Ammon's horn (tissue), 1 donor: ENCODE results near the gene VPREB1.
"Not testable (repeated sequence)": the region's sequence is repeated elsewhere in the genome, so short reads cannot be mapped to it uniquely, and the experiment has no call there.

ENCODE experiments used
- DNase-seq: peaks from one replicate; pipeline ENCODE4 v3.0.0-alpha.2; 2016; ENCODE audit warnings: low spot score

Gene VPREB1

GRCh38 chr22:22244316-22245250 lies at the start of gene VPREB1:
VPREB1 (plus strand) TSS chr22:22244786; CDS start chr22:22244814, 28 bp downstream.
- DNase-seq = no peak

GRCh38 chr22:22194931-22195264 lies 49.7 kb upstream of the VPREB1 start:
- DNase-seq = no peak

- DNase-seq = peak; percentile 51
Measured at GRCh38 chr22:22195265-22196017, 49.1 kb upstream of the VPREB1 start.

- DNase-seq = no peak
Measured at GRCh38 chr22:22196018-22196533, 48.5 kb upstream of the VPREB1 start.

- DNase-seq = no peak
Measured at GRCh38 chr22:22196833-22197477, 47.6 kb upstream of the VPREB1 start.

- no peak for DNase-seq
Measured at GRCh38 chr22:22197993-22198402, 46.6 kb upstream of the VPREB1 start.

GRCh38 chr22:22198751-22199150 lies 45.8 kb upstream of the VPREB1 start:
- DNase-seq = no peak

GRCh38 chr22:22199634-22200033 lies 45.0 kb upstream of the VPREB1 start:
- DNase-seq = no peak

GRCh38 chr22:22200569-22201184 lies 43.9 kb upstream of the VPREB1 start:
- DNase-seq = no peak

- DNase-seq = peak; percentile 40
Measured at GRCh38 chr22:22201185-22201929, 43.2 kb upstream of the VPREB1 start.

- no peak for DNase-seq
Measured at GRCh38 chr22:22201930-22202343, 42.6 kb upstream of the VPREB1 start.

- DNase-seq = no peak
Measured at GRCh38 chr22:22203048-22203971, 41.3 kb upstream of the VPREB1 start.

- peak; percentile 48 for DNase-seq
Measured at GRCh38 chr22:22207845-22208564, 36.6 kb upstream of the VPREB1 start.

- DNase-seq = no peak
Measured at GRCh38 chr22:22208652-22209051, 35.9 kb upstream of the VPREB1 start.

- DNase-seq = not testable (repeated sequence)
Measured at GRCh38 chr22:22209080-22209640, 35.4 kb upstream of the VPREB1 start.

GRCh38 chr22:22210375-22210774 lies 34.2 kb upstream of the VPREB1 start:
- DNase-seq = no peak

GRCh38 chr22:22210889-22211833 lies 33.4 kb upstream of the VPREB1 start:
- DNase-seq = no peak

GRCh38 chr22:22213231-22213630 lies 31.4 kb upstream of the VPREB1 start:
- no peak for DNase-seq
